Naive B cell (primary cell): ENCODE measurements around the gene KCNQ1. TPM values are rescaled to one million over a fixed set of nuclear protein-coding genes. Genes with fewer than 3 reads are reported as not detected.

Source experiments
- ATAC-seq, 2 donors: fragments of 150-1000 bp; cut with Tn5 transposase; 2 replicates each; pipeline ENCODE4 v1.10.0; 2021; ENCODE audit warnings: low read depth in 2 of 2, mild to moderate bottlenecking in 2 of 2, moderate library complexity in 2 of 2
- DNase-seq: peaks from one replicate; pipeline ENCODE4 v3.0.0; 2022
- H3K27ac Mint-ChIP-seq, 6 donors: one replicate each; pipeline ENCODE4 v1.8.0; 2020 to 2022; ENCODE audit warnings: mild to moderate bottlenecking in 6 of 6, mixed read lengths in 6 of 6, moderate library complexity in 5 of 6, inconsistent platforms in 2 of 6
- H3K27me3 Mint-ChIP-seq, 3 donors: one replicate each; pipeline ENCODE4 v1.8.0; 2021 to 2022; ENCODE audit warnings: mixed read lengths in 3 of 3, mild to moderate bottlenecking in 1 of 3
- H3K36me3 Mint-ChIP-seq, 2 donors: one replicate each; pipeline ENCODE4 v1.8.0; 2020 to 2022; ENCODE audit warnings: mixed read lengths in 2 of 2, inconsistent platforms in 1 of 2, mild to moderate bottlenecking in 1 of 2
- H3K4me1 Mint-ChIP-seq, 3 donors: one replicate each; pipeline ENCODE4 v1.8.0; 2020 to 2022; ENCODE audit warnings: mixed read lengths in 3 of 3, inconsistent platforms in 1 of 3, mild to moderate bottlenecking in 1 of 3, moderate library complexity in 1 of 3
- H3K4me3 Mint-ChIP-seq, 8 donors: one replicate each; pipeline ENCODE4 v1.8.0; 2020 to 2022; ENCODE audit warnings: mild to moderate bottlenecking in 8 of 8, mixed read lengths in 8 of 8, moderate library complexity in 8 of 8, inconsistent platforms in 2 of 8
- H3K9me3 Mint-ChIP-seq, 7 donors: one replicate each; pipeline ENCODE4 v1.8.0; 2020 to 2022; ENCODE audit warnings: mixed read lengths in 7 of 7, mild to moderate bottlenecking in 5 of 7, inconsistent platforms in 2 of 7, moderate library complexity in 1 of 7
- polyA plus RNA-seq, 6 donors: library from polyadenylated mRNA; unstranded; fragments of 300-500 nt; fragmentation: Illumina TruSeq; gene quantifications; one replicate each; pipeline ENCODE4 v1.2.3, GENCODE V29; 2021; ENCODE audit warnings: low read depth in 6 of 6

The KCNQ1 gene
- polyA plus RNA-seq, 6 donors from 2014 or later, result 9.3 to 22.6 (median 10.3) TPM

DNA sequence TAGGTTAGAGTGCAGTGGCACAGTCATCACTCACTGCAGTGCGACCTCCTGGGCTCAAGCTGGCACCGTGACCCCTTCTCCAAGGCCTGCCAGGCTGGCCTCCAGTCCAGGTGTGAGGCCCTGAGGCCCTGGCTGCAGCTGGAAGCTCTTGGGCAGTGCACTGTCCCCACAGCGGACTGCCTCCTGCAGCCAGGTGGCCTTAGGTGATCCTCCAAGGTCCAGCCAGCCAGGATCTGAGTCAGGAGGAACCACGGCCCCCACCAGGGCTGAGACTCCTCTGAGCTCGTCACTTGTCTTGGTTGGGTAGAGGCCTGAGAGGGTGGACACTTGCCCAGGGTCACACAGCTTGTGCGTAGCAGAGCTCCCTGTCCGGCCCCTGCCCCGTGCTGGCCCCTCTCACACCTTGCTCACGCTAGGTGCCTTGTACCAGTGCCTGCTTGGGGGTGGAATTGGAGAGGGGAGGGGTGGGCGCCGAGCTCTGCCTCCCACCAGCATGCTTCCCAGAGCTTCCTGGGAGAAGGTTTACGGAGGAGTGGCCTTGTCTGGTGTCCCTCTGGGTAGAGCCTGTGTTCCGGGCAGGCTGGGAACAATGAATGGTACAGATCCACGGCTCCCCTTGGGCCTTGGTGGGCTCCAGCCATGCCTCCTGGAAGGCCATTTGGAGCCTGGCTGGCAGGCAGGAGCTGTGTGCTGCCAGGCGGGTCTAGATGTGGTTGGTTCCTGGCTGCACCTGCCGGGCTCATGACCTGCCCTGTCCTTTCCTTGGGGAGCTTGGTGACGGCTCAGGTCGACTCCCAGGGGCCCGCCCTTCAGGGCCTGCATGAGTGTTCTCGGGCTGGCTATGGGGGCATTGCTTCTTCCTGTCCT lies 20.6 kb downstream of the KCNQ1 start:
- no peaks in the 10 kb centered on the region for H3K9me3 Mint-ChIP-seq
- H3K4me1 Mint-ChIP-seq, result peaks cover 30 to 56% (median 54%) of the 10 kb centered on the region in 3 donors
- peak overlapping the region in 3 of 6 donors; percentile 26 to 78 (median 54) for H3K27ac Mint-ChIP-seq

DNA sequence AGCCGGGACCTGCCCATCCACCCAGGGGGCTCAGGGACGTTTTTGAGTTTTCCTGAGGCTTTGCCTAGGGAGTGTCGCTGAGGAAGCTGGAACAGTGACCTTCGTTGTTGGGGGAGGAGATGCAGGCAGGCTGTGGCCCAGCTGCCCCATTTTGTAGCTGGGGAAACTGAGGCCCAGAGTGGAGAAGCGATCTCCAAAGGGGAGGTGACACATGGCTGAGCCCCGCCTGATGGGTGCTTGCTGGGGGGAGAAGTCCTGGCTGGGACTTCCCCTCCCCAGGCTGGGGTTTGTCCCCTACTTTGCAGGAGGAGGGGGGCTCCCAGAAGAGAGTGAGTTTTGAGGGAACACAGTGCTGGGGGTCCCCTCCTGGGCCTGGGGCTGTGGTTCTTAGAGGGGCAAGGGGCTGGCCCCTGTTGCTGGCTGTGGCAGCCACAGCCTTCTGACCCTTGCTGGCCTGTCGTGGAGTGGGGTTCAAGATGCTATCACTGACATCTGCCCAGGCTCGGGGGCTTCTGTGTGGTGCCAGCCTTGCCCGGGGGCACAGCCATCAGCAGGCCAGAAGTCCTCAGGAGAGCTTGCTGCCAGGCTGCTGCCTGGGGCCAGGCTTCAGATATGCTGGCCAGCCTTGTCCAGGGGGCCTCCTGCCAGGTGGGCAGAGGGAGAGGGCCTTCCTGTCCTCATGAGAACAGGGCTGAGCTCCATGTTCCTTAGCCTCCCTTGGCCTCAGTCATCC lies 21.4 kb downstream of the KCNQ1 start:
- Mint-ChIP-seq H3K4me3 (peak overlapping the region in 5 of 8 donors; percentile 30 to 73 (median 61)), H3K27ac (peak overlapping the region in 3 of 6 donors; percentile 26 to 78 (median 75)), H3K27me3 (no peaks in the 10 kb centered on the region), H3K9me3 (no peaks in the 10 kb centered on the region), H3K4me1 (peaks cover 31 to 54% (median 54%) of the 10 kb centered on the region in 3 donors), H3K36me3 (no peaks in the 10 kb centered on the region)
- no peak for DNase-seq
- no peak for ATAC-seq

More for the DNA sequence above, 20.6 kb downstream of the KCNQ1 start:
- no peak for ATAC-seq
- no peak for DNase-seq
- peak overlapping the region in 4 of 8 donors; percentile 12 to 61 (median 16) for H3K4me3 Mint-ChIP-seq
- H3K36me3 Mint-ChIP-seq, result no peaks in the 10 kb centered on the region
- H3K27me3 Mint-ChIP-seq, result no peaks in the 10 kb centered on the region

DNA sequence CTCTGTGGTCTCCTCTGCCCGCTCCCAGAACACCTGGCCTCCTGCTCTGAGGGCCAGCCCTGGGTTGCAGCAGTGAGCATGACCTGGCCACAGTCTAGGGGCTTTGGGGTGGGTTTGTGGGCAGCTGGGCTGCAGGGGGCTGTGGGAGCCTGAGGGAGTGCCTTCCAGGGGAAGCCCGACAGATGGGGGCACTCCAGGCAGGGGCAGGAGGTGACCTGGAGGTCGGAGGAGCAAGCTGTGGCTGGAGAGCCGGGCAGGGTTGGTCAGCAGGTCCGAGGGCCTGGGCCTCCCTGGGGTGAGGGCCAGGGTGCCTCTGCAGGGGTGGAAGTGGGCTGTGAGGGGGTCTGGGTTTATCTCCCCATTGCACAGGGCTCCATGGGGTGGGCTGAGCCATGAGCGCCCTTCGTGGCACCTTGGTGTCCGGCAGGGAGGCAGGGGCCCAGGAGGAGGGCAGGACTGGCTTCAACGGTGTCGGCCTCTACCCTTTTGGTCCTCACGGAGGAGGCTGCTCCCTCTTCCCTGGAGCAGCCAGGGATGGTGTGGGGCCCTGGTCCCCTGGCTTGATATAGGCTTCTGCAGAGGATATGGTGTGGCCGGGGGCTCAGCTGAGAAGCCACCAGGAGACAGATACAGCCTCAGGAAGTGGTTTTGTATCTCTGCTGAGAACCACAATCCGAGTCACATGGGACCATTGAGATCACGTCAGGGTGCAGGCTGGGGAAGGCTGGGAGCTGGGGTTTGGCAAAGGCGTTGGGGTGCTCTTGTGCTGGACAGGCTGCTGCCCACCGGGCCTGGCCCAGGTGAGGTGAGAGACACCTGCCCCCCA lies 22.3 kb downstream of the KCNQ1 start:
- Mint-ChIP-seq H3K27ac (peak overlapping the region in 3 of 6 donors; percentile 53 to 75 (median 69)), H3K9me3 (peaks cover 0 to 2% (median 0%) of the 10 kb centered on the region in 7 donors)

DNA sequence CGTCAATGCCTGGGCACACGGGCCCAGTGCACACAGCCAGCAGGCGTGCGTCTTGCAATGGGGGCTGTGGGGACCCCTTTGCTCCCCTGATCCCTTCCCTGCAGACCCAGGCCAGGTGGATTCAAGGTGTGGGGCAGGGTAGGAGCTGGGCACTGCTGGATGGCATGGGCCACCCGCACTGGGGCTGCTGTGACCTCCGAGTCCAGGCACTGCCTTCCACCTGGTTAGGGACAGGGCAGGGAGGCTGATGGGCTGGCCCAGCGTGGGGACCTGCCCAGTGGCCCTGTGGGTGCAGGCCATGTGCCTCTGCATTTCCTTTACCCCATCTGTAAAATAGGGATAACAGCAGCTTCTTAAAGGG lies 22.9 kb downstream of the KCNQ1 start:
- DNase-seq (no peak), ATAC-seq (no peak)
- Mint-ChIP-seq H3K27ac (peak overlapping the region in 1 of 6 donors; percentile 69), H3K36me3 (peaks cover 0 to 9% of the 10 kb centered on the region in 2 donors), H3K9me3 (peaks cover 0 to 2% (median 0%) of the 10 kb centered on the region in 7 donors), H3K4me3 (peak overlapping the region in 4 of 8 donors; percentile 14 to 67 (median 52)), H3K27me3 (no peaks in the 10 kb centered on the region), H3K4me1 (peaks cover 42 to 52% (median 47%) of the 10 kb centered on the region in 3 donors)

More for the DNA sequence above, 22.3 kb downstream of the KCNQ1 start:
- no peaks in the 10 kb centered on the region for H3K27me3 Mint-ChIP-seq
- ATAC-seq (peak; percentile 81 to 84), DNase-seq (no peak)
- H3K36me3 Mint-ChIP-seq, result peaks cover 0 to 5% of the 10 kb centered on the region in 2 donors
- H3K4me3 Mint-ChIP-seq, result peak overlapping the region in 6 of 8 donors; percentile 30 to 73 (median 64)
- H3K4me1 Mint-ChIP-seq, result peaks cover 40 to 54% (median 53%) of the 10 kb centered on the region in 3 donors

DNA sequence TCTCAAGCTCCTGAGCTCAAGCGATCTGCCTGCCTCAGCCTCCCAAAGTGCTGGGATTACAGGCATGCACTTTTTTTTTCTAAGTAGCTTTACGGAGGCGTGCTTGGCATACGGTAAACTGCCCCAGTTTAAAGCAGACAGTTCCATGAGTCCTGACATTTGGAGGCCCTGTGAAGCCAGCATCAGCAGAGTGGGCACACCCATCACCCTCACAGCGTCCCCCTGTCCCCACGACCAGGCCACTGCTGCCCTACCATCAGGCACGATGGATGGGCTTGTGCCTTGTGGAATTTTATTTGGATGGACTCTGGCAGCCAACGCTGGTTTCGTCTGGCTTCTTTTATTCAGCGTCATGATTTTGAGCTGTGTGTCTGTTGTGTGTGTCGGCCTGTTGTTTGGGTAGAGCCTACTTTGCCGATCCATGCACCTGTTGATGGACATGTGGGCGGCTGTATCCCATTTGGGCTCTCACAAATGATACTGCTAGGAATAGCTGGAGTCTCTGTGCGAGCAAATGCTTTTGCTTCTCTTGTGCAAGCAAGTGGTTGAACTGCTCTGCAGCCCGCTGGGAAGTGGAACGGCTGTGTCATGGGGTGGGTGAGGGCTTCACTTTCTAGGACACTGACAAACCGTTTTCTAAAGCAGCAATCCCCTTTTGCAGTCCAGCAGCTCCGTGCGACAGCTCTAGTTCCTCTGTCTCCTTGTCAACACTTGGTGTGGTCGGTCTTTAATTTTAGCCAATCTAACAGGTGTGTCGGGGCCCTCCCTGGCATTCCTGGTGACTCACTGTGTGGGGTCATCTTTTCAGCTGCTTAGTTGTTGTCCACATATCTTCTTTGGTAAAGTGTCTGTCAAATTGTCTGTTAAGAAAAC lies 23.8 kb downstream of the KCNQ1 start:
- Mint-ChIP-seq H3K4me1 (peaks cover 38 to 43% (median 39%) of the 10 kb centered on the region in 3 donors), H3K4me3 (peak overlapping the region in 1 of 8 donors; percentile 64), H3K36me3 (peaks cover 0 to 9% of the 10 kb centered on the region in 2 donors), H3K27me3 (no peaks in the 10 kb centered on the region), H3K9me3 (peaks cover 0 to 2% (median 0%) of the 10 kb centered on the region in 7 donors), H3K27ac (peak overlapping the region in 3 of 6 donors; percentile 18 to 90 (median 44))
- ATAC-seq (no peak), DNase-seq (no peak)

DNA sequence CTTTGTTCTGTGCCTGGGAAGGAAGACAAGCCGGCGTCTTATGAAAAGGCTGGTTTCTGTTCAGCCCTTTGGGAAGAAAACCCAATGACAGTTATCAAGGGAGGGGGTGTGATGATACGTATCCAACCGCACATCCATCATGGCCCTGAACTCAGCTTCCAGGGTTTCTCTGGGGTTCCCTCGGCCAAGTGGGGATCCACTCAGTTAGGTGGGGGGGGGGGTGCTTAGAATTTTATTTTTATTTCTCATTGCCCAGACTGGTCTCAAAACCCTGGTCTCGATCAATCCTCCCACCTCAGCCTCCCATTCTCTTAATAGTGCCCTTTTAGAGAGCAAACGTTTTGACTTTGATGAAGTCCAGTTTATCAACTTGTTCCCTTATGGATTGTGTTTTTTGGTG lies 25.7 kb downstream of the KCNQ1 start:
- peaks cover 30 to 33% (median 33%) of the 10 kb centered on the region in 3 donors for H3K4me1 Mint-ChIP-seq
- H3K27ac Mint-ChIP-seq, result no peak overlapping the region
- peaks cover 0 to 2% (median 0%) of the 10 kb centered on the region in 7 donors for H3K9me3 Mint-ChIP-seq
- DNase-seq, result no peak
- no peak for ATAC-seq
- no peak overlapping the region for H3K4me3 Mint-ChIP-seq
- H3K27me3 Mint-ChIP-seq, result peaks cover 0 to 10% (median 0%) of the 10 kb centered on the region in 3 donors
- peaks cover 0 to 9% of the 10 kb centered on the region in 2 donors for H3K36me3 Mint-ChIP-seq

DNA sequence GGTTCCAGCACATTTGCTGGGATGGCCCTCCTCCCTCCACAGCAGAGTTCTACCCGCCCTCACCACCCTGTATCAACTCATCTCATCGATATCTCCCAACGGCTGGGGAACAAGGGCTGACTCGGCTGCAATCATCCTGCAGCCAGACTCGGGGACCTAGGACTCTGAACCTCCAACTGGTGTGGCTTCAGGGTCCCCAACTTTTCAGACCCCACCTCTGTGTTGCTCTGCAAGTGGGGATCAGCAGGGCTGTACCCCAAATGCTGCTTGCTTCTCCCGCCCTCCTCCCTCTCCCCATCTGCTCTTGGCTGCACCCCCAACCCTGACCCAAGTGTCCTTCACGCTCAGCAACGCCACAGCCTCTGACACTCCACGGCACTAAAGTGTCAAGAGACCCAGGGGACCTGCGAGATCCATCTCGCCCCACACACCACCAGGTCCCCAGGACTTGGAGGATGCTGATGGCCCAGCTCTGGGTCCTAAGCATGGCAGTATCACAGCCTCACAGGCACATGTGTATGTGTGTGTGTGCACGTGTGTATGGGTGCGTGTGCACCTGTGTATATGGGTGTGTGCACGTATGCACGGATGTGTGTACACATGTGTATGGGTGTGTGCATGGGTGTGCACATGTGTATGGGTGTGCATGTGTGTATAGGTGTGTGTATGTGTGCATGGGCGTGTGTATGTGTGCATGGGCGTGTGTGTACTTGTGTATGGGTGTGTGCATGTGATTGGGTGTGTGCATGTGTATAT lies 26.4 kb downstream of the KCNQ1 start:
- no peak for ATAC-seq
- no peak for DNase-seq
- H3K4me3 Mint-ChIP-seq, result peak overlapping the region in 1 of 8 donors; percentile 22
- H3K27me3 Mint-ChIP-seq, result peaks cover 0 to 10% (median 0%) of the 10 kb centered on the region in 3 donors
- H3K9me3 Mint-ChIP-seq, result peaks cover 0 to 2% (median 0%) of the 10 kb centered on the region in 7 donors
- H3K27ac Mint-ChIP-seq, result no peak overlapping the region
- H3K36me3 Mint-ChIP-seq, result peaks cover 0 to 9% of the 10 kb centered on the region in 2 donors
- peaks cover 22 to 27% (median 26%) of the 10 kb centered on the region in 3 donors for H3K4me1 Mint-ChIP-seq

DNA sequence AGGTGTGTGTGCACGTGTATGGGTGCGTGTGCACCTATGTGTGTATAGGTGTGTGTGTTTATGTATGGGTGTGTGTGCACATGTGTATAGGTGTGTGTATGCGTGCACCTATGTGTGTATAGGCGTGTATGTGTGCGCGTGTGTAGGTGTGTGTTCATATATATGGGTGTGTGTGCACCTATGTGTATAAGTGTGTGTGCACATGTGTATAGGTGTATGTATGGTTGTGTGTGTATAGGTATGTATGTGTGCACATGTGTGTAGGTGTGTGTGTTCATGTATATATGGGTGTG lies 26.9 kb downstream of the KCNQ1 start:
- DNase-seq (no peak), ATAC-seq (no peak)
- Mint-ChIP-seq H3K27me3 (peaks cover 0 to 10% (median 0%) of the 10 kb centered on the region in 3 donors), H3K27ac (no peak overlapping the region), H3K36me3 (peaks cover under 1 to 11% of the 10 kb centered on the region in 2 donors), H3K4me1 (peaks cover 17 to 23% (median 21%) of the 10 kb centered on the region in 3 donors), H3K4me3 (peak overlapping the region in 1 of 8 donors; percentile 22), H3K9me3 (peaks cover 0 to 2% (median under 1%) of the 10 kb centered on the region in 7 donors)

DNA sequence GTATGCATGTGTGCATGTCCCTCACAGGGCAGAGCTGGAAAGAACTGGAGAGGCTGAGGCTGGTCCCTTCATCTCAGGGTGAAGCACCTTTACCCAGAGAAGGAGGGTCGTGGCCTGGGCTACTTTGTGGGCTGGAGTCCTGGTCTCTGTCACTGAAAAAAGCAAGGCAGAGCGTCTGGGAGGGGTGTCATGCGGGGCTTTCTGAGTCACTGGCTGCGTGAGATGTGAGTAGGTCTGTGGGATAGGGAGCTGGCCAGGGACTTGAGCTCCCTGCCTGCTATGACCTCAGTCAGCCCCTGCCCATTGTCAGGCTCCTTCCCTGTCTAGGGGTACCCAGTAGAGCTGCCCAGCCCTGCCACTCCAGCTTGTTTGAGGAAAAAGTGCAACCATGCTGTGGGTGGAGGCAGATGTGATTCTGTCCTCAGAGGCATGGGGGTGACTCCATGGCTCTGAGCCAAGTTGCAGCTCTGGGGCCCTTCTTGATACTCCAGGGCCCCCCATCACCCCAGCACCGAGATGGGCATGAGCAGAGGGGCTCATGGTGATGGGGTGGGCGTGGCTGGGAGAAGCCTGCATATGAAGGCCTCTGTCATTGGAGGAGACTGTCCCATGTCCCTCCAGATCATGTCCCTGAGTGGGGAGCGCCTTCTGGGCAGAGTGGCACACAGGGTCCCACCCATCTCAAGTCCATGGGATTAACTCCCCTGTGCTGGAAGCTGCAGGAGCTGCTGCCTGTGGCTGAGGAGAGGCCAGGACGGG lies 27.8 kb downstream of the KCNQ1 start:
- Mint-ChIP-seq H3K27ac (peak overlapping the region in 1 of 6 donors; percentile 27), H3K36me3 (peaks cover 5 to 19% of the 10 kb centered on the region in 2 donors), H3K4me3 (no peak overlapping the region), H3K27me3 (peaks cover 0 to 10% (median 0%) of the 10 kb centered on the region in 3 donors), H3K9me3 (peaks cover 0 to 7% (median 2%) of the 10 kb centered on the region in 7 donors), H3K4me1 (peaks cover 9 to 17% (median 12%) of the 10 kb centered on the region in 3 donors)
- DNase-seq (no peak), ATAC-seq (no peak)

DNA sequence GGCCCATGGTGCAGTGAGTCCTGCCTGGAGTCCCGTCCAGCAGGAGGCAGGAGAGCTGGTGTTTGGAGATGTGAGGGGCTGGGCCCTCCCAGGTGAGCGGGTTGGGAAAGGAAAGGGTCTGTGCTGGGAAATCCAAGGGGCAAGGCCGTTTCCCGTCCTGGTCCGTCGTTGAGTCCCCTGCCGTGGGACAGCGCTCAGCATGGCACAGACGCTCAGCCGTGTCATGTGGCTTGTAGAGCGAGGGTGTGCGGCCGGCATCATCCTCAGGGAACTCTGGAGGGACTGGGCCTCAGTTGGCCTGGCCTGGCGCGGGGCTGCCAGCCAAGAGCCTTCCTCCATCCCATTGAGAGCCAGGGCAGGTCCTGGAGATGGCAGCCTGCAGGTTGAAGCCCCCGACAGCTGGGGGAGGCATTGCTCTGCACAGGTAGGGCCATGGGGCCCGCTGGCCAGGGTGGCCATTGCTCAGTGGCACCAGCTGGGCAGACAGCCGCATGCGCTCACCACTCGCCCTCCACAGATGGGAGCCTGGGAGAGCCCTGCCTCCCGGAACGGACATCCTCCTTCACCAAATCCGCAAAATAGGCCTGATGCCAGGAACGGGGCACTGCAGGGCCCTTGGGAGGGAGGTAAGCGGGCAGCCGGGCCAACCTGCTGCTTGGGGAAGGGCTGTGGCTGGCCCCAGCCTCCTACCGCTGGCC lies 28.7 kb downstream of the KCNQ1 start:
- H3K9me3 Mint-ChIP-seq, result peaks cover 2 to 15% (median 8%) of the 10 kb centered on the region in 7 donors
- peak overlapping the region in 1 of 8 donors; percentile 35 for H3K4me3 Mint-ChIP-seq
- H3K27ac Mint-ChIP-seq, result no peak overlapping the region
- H3K27me3 Mint-ChIP-seq, result peaks cover 0 to 10% (median 0%) of the 10 kb centered on the region in 3 donors
- H3K36me3 Mint-ChIP-seq, result peaks cover 14 to 28% of the 10 kb centered on the region in 2 donors
- ATAC-seq, result no peak
- DNase-seq, result no peak
- H3K4me1 Mint-ChIP-seq, result peaks cover 4 to 17% (median 11%) of the 10 kb centered on the region in 3 donors
